Spinal cord (tissue), 10 donors: ENCODE results near the gene KRT16. TPM values are rescaled to one million over a fixed set of nuclear protein-coding genes. Genes with fewer than 3 reads are reported as not detected.
"Not testable (repeated sequence)": the region's sequence is repeated elsewhere in the genome, so short reads cannot be mapped to it uniquely, and the experiment has no call there.

Source experiments
- DNase-seq, 6 donors: peaks; one replicate each; pipeline versions ENCODE4 v3.0.0 to v3.0.0-alpha.2; 2013 to 2015; ENCODE audit warnings: low spot score in 6 of 6, low read depth in 4 of 6
- H3K27ac ChIP-seq: one replicate; pipeline ENCODE4 v1.5.1; 2013; ENCODE audit warnings: low read depth, low read length, control low read depth
- H3K27me3 ChIP-seq: one replicate; pipeline ENCODE4 v1.6.1; 2013; ENCODE audit warnings: low read length; ENCODE audit not compliant: control insufficient read depth, insufficient read depth
- H3K36me3 ChIP-seq: one replicate; pipeline ENCODE4 v1.6.1; 2013; ENCODE audit warnings: low read length; ENCODE audit not compliant: control insufficient read depth, insufficient read depth
- H3K4me1 ChIP-seq: one replicate; pipeline ENCODE4 v1.6.1; 2013; ENCODE audit warnings: low read length; ENCODE audit not compliant: control insufficient read depth, insufficient read depth
- H3K4me3 ChIP-seq: one replicate; pipeline ENCODE4 v1.5.1; 2013; ENCODE audit warnings: low read depth, low read length, control low read depth
- H3K9me3 ChIP-seq: one replicate; pipeline ENCODE4 v1.6.1; 2013; ENCODE audit warnings: low read length; ENCODE audit not compliant: control insufficient read depth, insufficient read depth
- WGBS: methylation state at CpG from one replicate; pipeline ENCODE4 v1.1.5; 2013; ENCODE audit warnings: missing lambda C conversion rate; ENCODE audit not compliant: insufficient coverage; 5-methylcytosine and 5-hydroxymethylcytosine counted together
- polyA plus RNA-seq, 2 donors: library from polyadenylated mRNA; unstranded; fragments of 120-200 nt; gene quantifications; one replicate each; pipeline ENCODE4 v1.2.1, GENCODE V29; 2013; ENCODE audit not compliant: insufficient read length in 2 of 2
- total RNA-seq, 2 donors: library from RNA; depleted of rRNA in 1 of 2; stranded (reverse); fragments of 120-200 nt in 1 of 2; fragments of >200 nt in 1 of 2; gene quantifications; one replicate each; pipeline versions ENCODE4 v1.2.3 to v1.2.4, GENCODE V29; 2013 to 2014
- donor health status: healthy.

The KRT16 gene
- total and polyA plus RNA-seq, 4 donors: 0.20 to 1.9 (median 0.85) TPM

GRCh38 chr17:41585301-41586056 lies 27.1 kb downstream of the KRT16 start:
- peak in 1 of 6 donors; percentile 16 for DNase-seq
- H3K4me3 ChIP-seq: no peak overlapping the region
- 81% methylated on average over 4 of the region's 5 CpGs for WGBS

GRCh38 chr17:41584331-41584927 lies 28.1 kb downstream of the KRT16 start:
- H3K4me1 ChIP-seq, H3K27ac ChIP-seq, H3K36me3 ChIP-seq, H3K27me3 ChIP-seq, H3K9me3 ChIP-seq, DNase-seq, H3K4me3 ChIP-seq: not testable (repeated sequence)
- WGBS: 84% methylated on average over 7 of the region's 8 CpGs

More at GRCh38 chr17:41585301-41586056, 27.1 kb downstream of the KRT16 start:
- no peak overlapping the region for H3K27ac ChIP-seq
- no peaks in the 10 kb centered on the region for H3K9me3 ChIP-seq
- no peaks in the 10 kb centered on the region for H3K27me3 ChIP-seq
- no peaks in the 10 kb centered on the region for H3K4me1 ChIP-seq
- H3K36me3 ChIP-seq: no peaks in the 10 kb centered on the region

- no peak for DNase-seq
- WGBS: 89% methylated on average over 29 of the region's 33 CpGs
- Histone ChIP-seq H3K27me3 (no peaks in the 10 kb centered on the region), H3K36me3 (no peaks in the 10 kb centered on the region), H3K4me1 (peaks cover 5% of the 10 kb centered on the region), H3K27ac (no peak overlapping the region), H3K4me3 (no peak overlapping the region), H3K9me3 (no peaks in the 10 kb centered on the region)
Measured at GRCh38 chr17:41583137-41584127, 29.1 kb downstream of the KRT16 start.

GRCh38 chr17:41582061-41582968 lies 30.3 kb downstream of the KRT16 start:
- not testable (repeated sequence) for H3K9me3 ChIP-seq, H3K27me3 ChIP-seq, H3K4me1 ChIP-seq, H3K36me3 ChIP-seq, H3K4me3 ChIP-seq, H3K27ac ChIP-seq, DNase-seq
- WGBS: 88% methylated on average over 10 of the region's 13 CpGs

DNA sequence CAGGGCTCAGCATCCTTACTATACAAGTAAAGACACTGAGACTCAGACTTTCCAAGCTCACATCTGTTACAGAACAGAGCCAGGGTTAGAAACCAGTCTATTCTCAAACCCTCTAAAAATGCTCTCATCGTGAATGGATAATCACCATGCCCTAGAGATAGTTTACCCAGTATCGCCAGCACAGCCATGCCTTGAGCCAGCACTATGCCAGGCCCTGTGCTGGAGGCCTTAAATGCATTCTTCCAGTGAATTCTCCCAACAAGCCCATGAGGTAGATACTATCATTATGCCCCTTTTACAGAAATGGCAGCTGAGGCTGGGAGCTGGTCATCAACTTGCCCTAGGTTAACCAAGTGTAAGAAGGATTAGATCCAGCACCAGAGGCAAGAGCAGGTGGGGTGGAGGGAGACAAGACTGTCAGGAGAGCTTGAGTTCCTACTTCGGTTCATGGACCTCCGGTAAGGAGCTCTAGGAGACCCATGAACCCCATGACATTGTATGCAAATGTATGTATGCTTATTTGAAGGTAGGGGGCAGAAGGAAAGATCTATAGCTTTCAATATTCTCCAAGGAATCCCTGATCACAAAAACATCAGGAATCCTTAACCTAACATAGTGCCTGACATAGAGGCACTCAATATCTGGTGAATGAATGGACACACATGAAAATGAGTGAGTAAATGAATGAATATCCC lies 31.1 kb downstream of the KRT16 start:
- 90% methylated on average over 2 of the region's 4 CpGs for WGBS
- Histone ChIP-seq H3K36me3 (no peaks in the 10 kb centered on the region), H3K4me3 (no peak overlapping the region), H3K9me3 (no peaks in the 10 kb centered on the region), H3K4me1 (peaks cover 5% of the 10 kb centered on the region), H3K27ac (no peak overlapping the region), H3K27me3 (no peaks in the 10 kb centered on the region)
- no peak for DNase-seq

DNA sequence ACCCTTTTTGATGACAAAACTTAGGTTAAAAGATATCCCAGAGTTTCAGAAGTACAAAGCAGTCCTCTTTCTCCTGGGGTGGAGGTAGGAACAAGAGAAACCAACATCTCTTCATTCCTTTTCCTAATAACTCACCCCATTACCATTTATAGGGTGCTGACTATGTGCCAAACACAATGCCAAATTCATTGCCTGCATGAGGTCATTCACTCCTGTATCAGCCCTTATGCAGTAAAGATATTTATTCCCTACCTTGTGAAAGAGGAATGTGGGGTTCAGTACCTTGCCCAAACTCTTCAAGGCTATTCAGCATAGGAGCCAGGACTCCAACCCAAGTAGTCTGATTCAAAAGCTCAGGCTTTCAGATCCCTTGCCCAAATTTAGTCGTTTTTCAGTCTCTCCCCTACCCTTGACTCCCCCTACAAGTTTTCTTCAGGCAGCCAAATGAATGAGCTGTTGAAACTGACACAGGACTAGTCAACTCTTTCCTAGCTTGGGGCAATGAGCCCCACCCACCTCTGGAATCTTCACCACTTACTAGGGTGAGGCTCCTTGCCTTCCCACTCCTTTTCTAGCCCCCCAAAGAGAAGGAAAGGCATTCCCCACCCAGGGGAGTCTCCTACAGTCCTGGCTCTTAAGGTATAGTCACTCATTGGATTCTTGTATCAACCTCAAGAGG lies 31.7 kb downstream of the KRT16 start:
- H3K36me3 ChIP-seq: no peaks in the 10 kb centered on the region
- H3K4me3 ChIP-seq: no peak overlapping the region
- peaks cover 5% of the 10 kb centered on the region for H3K4me1 ChIP-seq
- WGBS: 43% methylated on average over 1 of the region's 1 CpG
- no peak overlapping the region for H3K27ac ChIP-seq
- H3K27me3 ChIP-seq: no peaks in the 10 kb centered on the region
- DNase-seq: no peak
- H3K9me3 ChIP-seq: no peaks in the 10 kb centered on the region

GRCh38 chr17:41580244-41580575 lies 32.4 kb downstream of the KRT16 start:
- Histone ChIP-seq H3K4me1 (peaks cover 5% of the 10 kb centered on the region), H3K27ac (no peak overlapping the region), H3K36me3 (no peaks in the 10 kb centered on the region), H3K27me3 (no peaks in the 10 kb centered on the region), H3K9me3 (no peaks in the 10 kb centered on the region), H3K4me3 (no peak overlapping the region)
- WGBS: 88% methylated on average over 2 of the region's 2 CpGs
- no peak for DNase-seq

DNA sequence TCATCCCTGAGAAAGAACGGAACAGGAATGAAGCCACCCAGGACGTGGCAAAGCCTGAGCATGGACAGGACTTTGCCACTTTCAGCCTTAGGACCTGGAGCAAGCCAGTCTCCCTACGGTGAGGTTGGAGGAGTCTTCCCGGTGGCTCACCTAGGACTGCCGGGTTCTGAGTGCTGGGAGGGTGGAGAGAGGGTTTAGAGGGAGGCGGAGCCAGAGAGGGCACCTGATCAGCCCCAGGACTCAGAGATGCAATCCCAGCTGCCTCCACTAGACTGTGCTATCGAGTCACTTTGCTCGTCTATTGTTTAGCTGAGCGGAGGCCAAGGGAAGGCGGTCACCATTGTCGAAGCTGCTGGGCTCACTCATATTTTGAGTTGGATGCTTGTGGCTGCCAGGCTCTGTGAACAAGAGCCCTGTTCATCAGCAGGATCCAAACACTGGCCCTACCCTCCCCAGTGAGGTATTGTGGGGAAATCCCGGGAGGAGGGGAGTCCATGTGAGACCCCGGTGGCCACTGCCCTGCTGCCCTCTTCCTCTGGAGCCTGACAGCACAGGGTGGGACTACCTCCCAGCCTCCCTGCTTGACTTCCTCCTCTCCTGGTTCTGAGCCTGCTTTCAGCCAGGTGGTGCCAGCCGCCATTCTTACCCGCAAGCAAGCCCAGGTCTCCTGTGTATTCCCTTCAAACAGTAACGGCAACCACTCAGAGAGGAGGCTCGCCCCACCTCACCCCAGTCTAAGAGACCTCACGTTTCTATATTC lies 32.9 kb downstream of the KRT16 start:
- H3K36me3 ChIP-seq: no peaks in the 10 kb centered on the region
- no peaks in the 10 kb centered on the region for H3K27me3 ChIP-seq
- no peaks in the 10 kb centered on the region for H3K9me3 ChIP-seq
- no peak overlapping the region for H3K4me3 ChIP-seq
- H3K4me1 ChIP-seq: peaks cover 5% of the 10 kb centered on the region
- DNase-seq: peak; percentile 12 to 82 (median 38)
- 30% methylated on average over 12 of the region's 18 CpGs for WGBS
- H3K27ac ChIP-seq: no peak overlapping the region
